DMS 273 (cell line): ENCODE measurements around the gene M1AP.

Source experiments
- DNase-seq: peaks from one replicate; lab custom pipeline; 2025; ENCODE audit not compliant: unreplicated experiment; lab: John Stamatoyannopoulos, UW

Gene M1AP

DNA sequence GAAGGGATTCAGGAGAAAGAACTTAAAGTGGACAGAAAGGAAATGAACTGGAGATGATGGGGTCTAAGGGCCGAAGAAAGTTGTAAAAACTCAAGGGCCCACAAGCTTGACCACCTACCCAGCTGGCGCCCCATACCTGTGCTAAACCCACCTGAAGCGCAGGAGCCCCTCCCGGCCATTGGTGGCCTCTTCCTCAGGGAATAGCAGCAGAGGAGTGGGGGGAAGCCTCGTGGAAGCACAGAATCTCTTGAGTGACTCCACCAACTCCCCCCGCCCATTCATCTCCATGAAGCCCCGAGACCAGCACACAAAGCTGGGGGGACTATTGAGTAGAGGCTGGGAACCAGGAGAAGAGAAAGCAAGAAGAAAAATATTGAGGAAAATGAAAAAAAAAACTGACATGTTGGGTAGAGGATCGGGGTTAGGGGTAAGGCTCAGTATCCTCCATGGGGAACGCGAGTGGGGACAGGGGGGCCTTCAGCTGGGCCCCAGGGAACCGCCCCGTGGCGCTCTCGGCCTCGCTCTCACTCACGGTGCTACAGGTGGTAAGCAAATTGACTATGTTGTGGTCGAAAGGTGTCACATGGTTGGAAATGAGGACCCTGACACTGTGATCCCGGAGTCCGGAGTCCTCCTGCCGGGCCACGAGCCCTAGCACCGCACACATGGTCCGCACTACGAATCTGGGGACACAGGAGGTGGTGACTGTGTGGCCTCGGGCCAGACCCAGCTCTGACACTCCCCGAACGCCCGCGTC, 119.4 kb downstream of the M1AP start:
- DNase-seq: no peak

DNA sequence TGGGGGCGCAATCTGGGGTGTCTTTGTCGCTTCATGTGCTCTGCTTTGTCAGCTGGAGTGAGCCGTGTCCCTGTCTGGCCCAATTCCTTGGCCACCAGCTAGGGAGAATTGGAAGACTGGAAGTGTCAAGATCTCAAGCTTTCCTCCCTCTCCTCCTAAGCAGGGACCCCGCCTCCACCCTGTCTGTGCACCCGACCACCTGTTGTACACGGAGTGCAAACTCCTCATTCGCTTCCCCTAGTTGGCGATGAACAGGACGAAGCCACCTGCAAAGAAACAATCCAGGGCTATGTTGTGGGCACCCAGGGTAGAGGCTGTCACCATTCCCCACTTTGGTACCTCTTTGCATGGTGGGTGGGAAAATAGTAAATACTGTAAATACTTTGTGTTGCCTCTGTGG, 120.4 kb downstream of the M1AP start:
- no peak for DNase-seq

DNA sequence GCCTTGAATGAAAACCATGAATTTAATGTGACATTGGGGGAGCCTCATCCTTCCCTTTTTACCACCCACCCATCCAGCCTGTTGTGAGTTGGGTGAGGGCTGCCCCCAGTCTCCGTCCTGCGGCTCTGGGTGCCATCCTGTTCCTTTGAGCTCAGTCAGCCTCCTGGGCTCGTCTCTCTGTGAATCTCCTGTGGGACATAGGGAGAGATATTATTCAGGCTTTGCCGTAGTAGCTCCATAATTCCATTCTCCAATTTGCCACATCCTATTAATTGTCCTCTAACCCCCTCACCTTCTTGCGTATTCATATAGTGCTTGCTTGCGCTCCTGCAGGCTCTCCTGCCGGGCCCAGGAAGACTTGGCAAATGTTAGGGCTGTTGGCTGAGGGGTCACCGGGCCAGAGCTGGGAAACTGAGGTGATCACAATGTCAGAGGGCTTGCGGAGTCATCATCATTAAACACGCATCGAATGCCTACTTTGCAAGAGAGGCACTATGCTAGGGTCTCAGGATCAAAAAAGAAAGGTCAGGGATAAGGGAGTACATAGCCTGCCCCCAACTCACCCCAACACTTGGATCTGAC, 121.4 kb downstream of the M1AP start:
- no peak for DNase-seq

DNA sequence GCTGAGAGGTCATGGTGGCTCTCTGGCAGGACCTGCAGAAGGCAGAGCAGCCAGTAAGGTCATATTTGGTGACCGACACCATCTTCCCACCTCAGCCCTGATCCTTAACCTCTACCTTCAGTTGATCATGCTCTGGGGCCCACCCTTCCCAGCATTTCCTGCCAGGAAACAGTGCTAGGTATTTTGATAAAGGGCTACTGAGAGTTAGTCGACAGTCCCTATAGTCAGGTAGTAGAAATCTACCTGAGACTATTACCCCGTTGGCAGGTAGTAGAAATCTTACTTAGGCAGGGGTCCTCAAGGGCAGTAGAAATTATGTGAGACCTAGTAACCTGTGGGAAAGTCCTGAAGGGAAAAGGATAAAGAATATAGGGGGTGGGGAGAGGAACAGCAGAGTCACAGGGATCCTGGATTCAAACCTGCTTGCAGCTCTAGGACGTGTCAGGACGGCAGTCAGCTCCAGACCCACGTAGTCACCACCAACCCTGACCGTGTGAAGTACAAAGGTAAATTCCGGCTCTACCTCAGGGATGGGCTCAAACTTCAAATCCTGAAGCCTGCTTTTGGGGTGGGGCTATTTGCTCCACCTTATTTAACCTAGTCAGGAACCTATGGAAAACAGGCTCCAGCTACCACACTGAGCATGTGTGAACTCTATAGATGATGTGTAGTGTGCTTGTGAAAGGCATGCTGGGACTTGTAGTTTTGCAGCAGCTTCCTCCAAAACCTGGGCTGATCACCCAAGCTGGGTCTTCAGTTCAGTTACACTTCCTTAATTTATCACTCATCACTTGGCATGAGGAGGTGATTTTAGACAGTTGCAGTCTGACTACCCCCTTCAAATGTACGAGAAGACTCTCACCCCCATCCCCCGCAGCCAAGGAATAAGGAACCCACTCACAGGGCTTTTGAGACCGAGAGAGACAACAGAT, 122.1 kb downstream of the M1AP start, which contains the start of gene DQX1:
TSS of gene DQX1 (minus strand) at position 515 of the 932 bp plus-strand sequence. CDS start at position 13, 502 bp downstream.
- DNase-seq: peak; percentile 68

DNA sequence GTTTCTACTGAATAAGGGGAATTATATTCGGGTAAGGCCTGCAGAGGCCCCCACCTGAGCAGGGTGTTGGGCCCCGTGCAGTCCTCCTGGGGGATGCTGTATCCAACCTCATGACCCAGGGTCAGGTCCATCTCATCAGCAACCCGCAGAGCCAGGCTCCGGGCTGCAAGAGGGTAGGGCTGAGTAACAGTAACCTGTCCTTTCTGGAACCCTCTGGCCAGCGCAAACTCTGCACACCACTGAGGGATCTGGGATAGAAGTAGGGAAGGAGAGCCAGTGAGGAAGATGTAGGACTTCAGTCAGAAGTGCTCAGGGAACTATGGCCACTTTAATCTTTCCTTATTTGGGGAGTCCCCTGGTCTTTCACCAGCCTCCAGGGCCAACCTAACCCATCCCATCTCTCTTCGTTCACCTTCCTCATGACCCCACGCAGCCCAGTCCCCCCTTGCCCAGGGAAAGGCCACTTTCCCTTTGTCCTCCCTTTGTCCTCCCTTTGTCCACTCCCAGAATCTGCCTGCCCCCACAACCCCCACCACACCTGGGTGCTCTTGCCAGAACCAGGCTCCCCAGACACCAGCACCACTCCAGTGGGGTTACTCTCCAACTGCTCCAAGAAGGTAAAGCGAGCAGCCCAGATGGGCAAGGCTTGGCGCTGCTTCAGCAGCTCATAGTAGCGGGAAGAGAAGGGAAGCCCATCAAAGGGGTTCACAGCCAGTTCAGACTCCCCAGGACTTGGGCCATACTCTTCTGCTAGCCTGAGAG, 123.0 kb downstream of the M1AP start:
- no peak for DNase-seq

DNA sequence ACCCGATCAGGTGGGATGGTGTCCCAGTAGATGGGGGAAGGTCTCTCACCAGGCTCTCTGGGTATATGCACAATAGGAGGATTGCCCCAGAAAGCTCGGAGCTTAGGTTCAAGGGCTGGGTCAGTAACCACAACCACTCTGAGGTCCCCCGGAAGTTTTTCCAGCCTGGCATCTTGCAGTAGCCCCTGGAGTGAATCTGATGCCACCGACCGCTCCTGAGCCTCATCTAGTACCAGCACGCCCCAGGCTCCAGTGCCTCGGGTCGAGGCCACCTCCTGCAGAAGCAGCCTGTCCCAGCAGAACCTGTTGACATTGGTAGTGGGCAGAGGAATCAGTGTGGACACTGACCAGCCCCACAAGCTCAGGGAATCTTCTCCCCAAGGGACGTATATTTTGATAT, 124.1 kb downstream of the M1AP start:
- DNase-seq: no peak

DNA sequence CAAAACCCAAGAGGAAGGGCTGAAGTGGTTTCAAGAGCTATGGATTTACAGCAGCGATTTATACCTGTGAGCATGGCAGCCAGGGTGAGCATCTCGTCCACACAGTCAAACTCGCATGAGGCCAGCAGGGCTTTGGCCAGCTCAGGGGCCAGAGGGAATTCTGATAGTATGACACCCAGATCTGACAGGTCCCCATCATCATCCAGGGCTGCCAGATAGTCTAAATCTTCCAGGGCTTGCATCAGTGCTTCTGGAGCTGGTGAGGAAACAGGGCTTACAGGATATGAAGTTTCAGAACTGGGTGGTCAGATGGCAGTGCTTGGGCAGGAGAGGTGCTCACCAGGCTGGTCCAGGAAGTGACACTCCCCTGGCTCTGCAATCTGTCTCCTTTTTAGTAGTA, 125.6 kb downstream of the M1AP start:
- DNase-seq: no peak

DNA sequence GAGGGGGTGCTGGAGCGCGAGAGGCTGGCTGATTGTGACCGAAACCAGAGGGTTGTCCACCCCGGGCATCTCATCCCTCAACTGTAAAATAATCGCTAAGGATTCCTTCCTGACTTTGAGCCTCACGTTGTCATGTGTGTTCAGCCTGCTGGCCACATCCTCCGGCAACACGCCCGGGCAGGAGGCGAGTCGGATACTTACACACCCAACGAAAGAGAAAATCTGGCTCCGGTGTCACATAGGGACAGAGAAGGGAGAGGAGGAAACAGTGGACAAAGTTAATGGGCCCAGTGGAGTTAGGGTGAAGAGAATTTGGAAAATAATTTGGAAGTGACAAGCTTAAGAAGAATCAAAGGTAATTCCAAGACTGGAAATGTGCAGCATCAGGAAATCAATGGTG, 131.5 kb downstream of the M1AP start:
- DNase-seq: no peak

DNA sequence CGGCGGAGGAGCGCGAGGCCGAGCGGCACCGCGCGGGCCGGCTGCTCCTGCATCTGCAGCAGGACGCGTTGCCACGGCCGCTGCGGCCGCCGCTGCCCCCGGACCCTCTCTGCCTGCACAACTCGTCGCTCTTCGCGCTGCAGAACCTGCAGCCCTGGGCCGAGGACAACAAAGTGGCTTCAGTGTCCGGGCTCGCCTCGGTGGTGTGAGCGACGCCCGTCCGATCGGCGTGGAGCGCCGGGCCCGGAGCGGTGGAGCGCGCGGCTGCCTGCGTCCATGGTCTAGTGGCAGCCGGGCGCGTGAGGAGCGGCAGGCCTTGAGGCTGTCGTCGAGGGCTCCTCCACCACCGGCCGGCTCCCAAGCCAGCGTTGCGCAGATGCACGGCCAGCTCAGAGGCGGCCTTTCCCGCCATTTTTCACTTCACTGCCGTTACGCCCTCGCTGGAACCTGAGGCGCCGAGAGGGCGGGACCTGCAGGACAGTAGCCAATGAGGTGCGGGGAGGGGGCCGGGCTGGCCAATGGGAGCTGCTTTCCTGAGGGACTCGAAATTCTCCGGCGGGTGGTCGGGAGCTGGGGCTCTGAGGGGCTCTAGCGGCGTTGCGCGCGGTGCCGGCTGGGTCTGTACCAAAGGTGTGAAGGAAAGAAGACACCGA, 132.0 kb downstream of the M1AP start:
- no peak for DNase-seq

DNA sequence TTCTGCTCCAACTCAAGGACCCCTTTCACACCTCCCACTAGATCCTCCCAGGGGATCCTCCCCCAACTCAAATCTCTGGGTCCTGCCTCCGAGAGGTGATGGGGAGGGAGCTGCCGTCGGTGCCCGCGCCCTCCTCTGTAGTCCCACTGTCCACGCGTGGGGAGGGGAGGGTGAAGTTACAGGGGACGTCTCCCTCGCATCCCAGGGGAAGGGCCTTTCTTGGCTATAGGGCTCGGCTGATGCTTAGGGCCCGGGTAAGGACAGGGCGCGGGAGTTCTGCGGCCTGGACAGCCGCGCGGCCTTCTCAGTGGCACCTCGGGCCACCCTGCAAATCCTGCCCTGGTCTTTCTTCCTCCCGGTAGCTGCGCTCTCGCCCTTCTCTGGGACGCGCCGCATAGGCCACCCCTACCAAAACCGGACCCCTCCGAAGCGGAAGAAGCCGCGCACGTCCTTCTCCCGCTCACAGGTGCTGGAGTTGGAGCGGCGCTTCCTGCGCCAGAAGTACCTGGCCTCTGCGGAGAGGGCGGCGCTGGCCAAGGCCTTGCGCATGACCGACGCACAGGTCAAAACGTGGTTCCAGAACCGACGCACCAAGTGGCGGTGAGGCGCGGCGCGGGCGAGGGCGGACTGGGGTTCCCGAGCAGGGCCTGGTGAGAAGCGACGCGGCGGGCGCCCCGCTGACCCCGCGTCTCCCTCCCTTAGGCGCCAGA, 132.7 kb downstream of the M1AP start:
- peak; percentile 39 for DNase-seq

DNA sequence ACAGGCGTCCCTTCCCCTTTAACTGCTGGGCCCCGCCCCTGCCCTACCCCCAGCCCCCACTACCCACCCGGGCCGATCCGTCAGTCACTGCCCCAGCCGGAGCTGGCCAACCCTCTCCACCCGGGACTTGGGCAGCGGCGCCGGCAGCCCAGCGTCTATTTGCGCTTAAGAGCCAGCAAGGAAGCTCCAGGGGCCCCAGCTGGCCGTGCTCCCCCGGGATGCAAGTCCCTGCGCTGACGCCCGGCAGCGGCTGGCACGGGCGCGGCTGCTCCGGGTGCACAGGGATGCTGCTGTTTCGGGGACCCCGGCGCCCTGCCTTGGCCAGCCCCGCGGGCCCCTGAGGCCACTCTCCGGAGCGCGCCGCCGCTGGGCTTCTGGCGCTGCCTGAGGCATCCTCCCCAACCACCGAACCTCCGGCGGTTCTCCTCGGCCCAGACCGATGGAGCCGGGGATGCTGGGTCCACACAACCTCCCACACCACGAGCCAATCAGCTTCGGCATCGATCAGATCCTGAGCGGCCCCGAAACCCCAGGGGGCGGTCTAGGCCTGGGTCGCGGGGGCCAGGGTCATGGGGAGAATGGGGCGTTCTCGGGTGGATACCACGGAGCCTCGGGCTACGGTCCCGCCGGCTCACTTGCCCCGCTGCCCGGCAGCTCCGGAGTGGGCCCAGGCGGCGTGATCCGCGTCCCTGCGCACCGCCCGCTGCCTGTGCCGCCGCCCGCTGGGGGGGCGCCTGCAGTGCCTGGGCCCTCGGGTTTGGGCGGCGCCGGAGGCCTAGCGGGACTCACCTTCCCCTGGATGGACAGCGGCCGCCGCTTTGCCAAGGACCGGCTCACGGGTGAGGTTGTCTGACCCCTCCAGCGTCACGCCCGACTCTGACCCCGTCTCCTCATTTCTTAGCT, 133.5 kb downstream of the M1AP start, which contains the start of gene TLX2:
TSS of gene TLX2 (plus strand) at position 83 of the 903 bp plus-strand sequence. CDS start at position 440, 357 bp downstream.
- DNase-seq: peak; percentile 54

DNA sequence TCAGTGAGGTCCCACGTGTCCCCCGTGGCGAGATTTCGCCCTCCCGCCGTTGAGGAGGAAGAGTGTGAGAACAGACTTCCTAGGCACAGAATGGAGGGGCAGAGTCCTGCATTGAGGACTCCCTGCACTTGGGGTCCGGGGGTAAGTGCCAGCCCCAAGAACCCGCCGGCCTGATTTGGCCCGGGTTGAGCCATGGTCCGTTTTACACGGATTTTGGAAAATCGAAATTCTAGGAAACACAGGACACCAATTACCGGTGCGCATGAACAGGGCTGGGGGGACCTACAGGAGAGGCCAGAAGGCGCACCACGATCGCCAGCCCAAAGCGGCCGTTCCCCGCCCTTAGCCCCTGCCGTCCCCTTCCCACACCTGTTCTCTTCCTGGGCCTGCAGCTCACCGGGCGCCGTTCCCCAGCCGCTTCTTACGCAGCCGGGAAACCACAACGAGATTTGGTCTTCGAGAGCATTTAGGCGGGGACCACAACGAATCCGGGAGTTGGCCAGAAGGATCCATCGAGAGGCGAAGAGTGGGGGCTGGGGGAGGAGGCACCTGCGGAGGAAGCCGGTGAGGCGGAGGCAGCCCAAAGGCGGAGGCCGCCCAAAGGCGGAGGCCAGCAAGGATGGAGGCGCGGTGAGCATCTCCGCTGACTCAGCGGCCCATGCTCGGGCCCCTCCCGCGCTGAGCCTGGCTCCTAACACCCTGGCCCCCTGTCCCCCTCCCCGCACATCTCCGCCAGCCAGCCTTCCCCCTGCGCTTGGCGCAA, 134.3 kb downstream of the M1AP start:
- DNase-seq: peak; percentile 49

DNA sequence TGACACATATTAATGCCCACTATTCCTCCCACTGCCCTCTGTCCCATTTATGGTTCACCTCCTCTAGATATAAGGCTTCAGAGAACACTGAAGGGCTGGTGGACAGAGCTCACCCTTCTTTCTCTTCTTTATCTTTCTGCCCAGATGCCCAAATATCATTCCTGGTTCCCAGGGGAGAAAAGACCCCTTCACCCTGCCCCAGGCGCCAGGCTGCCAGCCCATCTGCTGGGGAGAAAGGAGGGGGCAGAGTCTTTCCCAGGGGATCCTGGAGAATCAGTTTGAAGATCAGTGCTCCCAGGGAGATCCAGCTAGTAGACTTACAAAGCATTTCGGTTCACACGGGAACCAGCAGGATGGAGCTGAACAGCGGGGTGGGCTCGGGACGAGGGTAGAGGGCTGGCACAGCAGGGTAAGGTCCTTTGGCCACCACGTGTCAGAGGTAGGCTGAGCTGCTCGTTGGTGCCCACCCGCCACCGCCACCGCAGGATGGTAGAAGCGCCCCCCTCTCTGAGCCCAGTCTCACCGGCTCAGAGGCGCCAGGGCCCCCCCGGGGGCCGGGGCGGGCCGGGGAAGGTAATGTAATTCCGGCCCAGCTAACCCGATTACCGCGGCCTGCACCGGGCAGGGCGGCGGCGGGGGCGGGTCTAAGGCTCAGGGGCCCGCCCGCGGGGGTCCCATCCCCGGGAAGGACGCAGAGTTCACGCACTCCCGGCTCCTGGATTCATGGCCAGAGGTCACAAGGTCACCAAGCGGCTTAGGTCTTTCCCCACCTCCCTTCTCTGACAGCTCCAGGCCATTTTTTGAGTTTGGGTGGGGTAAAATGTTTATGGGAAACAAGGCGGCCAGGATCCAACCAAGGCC, 135.2 kb downstream of the M1AP start:
- DNase-seq: peak; percentile 23

DNA sequence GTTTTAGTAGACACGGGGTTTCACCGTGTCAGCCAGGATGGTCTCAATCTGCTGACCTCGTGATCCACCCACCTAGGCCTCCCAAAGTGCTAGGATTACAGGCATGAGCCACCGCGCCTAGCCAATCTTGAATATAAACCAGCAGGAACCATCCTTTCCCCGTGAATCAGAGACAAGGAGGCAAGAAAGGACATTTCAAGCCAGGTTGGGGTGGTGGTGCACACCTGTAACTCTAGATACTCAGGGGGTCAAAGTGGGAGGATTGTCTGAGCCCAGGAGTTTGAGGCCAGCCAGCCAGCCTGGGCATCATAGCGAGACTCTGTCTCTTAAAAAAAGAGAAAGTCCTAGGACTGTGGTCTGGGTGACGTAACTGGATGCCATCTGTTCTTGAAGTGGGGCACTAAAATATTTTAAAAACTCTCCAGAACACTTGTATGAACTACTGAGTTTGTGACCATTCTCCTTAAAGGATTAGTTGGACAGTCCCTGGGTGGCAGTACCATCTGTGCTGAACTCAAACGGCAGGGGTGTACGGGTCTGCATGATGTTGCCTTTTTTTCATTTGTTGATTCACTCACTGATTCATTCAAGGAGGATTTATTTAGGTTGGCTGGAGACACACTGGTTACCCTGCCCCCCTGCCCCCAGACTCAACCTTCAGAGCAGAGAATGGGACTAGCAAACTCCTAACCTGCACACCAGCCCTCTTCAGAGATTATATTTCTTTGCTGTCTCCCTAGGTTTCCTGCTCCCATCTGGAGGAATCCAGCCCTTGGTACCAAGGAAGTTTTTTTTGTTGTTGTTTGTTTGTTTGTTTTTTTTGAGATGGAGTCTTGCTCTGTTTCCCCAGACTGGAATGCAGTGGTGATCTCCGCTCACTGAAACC, 136.8 kb downstream of the M1AP start:
- DNase-seq: peak; percentile 65

DNA sequence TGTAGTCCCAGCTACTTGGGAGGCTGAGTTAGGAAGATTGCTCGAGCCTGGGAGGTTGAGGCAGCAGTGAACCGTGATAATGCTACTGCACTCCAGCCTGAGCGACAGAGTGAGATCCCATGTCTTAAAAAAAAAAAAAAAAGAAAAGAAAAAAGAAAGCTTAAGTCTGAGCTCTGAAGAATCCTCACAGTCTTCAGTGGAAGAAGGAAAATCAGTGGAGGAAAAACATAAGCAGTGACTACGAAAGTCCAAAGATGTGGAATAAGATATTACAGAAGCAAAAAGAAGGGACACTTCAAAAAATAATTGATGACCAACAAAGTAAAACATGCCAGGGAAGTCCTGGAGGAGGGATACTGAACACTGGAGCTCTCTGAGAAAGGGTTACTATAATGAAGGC, 137.9 kb downstream of the M1AP start:
- DNase-seq: no peak

DNA sequence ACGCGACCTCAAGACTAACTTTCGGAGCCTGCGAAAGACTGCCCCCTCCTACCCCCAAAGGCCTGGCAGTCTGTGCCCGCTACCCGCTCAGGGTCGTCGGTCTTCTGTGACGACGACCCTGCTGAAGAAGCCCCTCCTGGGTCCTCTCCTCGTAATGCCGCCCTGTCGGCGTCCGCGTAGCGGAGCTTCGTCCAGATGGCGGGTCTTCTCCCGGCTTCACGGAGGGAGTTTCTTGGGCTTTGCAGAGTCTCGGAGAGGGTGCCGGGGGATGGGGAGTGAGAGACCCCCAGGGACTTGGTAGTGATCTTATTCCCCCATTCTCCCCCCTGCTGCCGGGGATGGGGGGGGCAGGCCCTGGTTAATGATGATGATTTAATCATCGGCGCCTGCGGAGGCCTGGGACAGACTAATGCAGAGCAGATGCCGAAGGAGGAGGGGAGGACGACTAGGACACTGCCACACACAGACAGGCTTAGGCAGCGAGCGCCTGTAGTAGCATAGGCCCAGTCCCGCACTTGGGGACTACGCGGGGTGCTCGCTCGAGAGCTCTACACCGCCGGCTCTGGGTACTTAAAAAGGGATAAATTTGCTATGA, 140.1 kb downstream of the M1AP start:
- DNase-seq: peak; percentile 83
